Aorta (tissue), 5 donors: Measurements from ENCODE around the gene SCAP. TPM values are rescaled to one million over a fixed set of nuclear protein-coding genes. Genes with fewer than 3 reads are reported as not detected.

Experiments
- ATAC-seq: fragments of 200-7000 bp; cut with Tn5 transposase; one replicate; pipeline ENCODE4 v1.9.1; 2022; ENCODE audit warnings: moderate library complexity; ENCODE audit not compliant: low FRiP score
- DNase-seq, 2 donors: peaks; one replicate each; pipeline ENCODE4 v3.0.0-alpha.2; 2020
- H3K27ac ChIP-seq, 2 donors: one replicate each; pipeline ENCODE4 v1.5.1; 2013; ENCODE audit warnings: low read length in 2 of 2, mild to moderate bottlenecking in 2 of 2, moderate library complexity in 2 of 2, control low read depth in 1 of 2, inconsistent platforms in 1 of 2, low read depth in 1 of 2
- H3K27me3 ChIP-seq, 2 donors: one replicate each; pipeline ENCODE4 v1.6.1; 2013; ENCODE audit warnings: control low read depth in 1 of 2, low read length in 1 of 2, mild to moderate bottlenecking in 1 of 2, moderate library complexity in 1 of 2; ENCODE audit not compliant: insufficient read depth in 2 of 2, control insufficient read depth in 1 of 2
- H3K36me3 ChIP-seq, 2 donors: one replicate each; pipeline ENCODE4 v1.6.1; 2013; ENCODE audit warnings: control low read depth in 1 of 2, low read length in 1 of 2, mild to moderate bottlenecking in 1 of 2; ENCODE audit not compliant: insufficient read depth in 2 of 2, control insufficient read depth in 1 of 2
- H3K4me1 ChIP-seq, 2 donors: one replicate each; pipeline ENCODE4 v1.6.1; 2013; ENCODE audit warnings: low read length in 2 of 2, control low read depth in 1 of 2, mild to moderate bottlenecking in 1 of 2, moderate library complexity in 1 of 2; ENCODE audit not compliant: insufficient read depth in 2 of 2, control insufficient read depth in 1 of 2
- H3K4me3 ChIP-seq, 2 donors: one replicate each; pipeline ENCODE4 v1.5.1; 2013; ENCODE audit warnings: low read length in 2 of 2, control low read depth in 1 of 2, mild to moderate bottlenecking in 1 of 2
- H3K9me3 ChIP-seq: one replicate; pipeline ENCODE4 v1.6.1; 2013; ENCODE audit warnings: mild to moderate bottlenecking, low read length; ENCODE audit not compliant: control insufficient read depth
- WGBS, 2 donors: extraction: QIAGEN DNeasy Blood & Tissue Kit; methylation state at CpG; one replicate each; pipeline ENCODE4 v1.1.7; 2013; 5-methylcytosine and 5-hydroxymethylcytosine counted together
- intact Hi-C, 2 donors: fragments of 100-400 bp; cut with DNase I; formaldehyde crosslinking; loops; one replicate each; pipeline versions ENCODE4 v1.14.2 to v1.15.0; 2022
- polyA plus RNA-seq, 2 donors: library from polyadenylated mRNA; stranded (reverse); fragments of 200-250 nt; gene quantifications; one replicate each; pipeline ENCODE4 v1.2.3, GENCODE V29; 2013
- total RNA-seq, 2 donors: library from RNA; stranded (reverse); fragmentation: NEBNext Ultra II Directional; extraction: Animal tissue kit (Norgen Biotek cat#: 25700); gene quantifications; one replicate each; pipeline ENCODE4 v1.2.1, GENCODE V29; 2021
- donor health status: healthy with polysubstance abuse.
- donor health status: Bipolar disorder and iron deficiency.
- donor health status: DM: no; HTN: no; CAD: no.
- donor health status: DM: no; HTN: no; CAD: no.
- donor health status: DM: yes; HTN: yes; CAD: no.

The SCAP gene
- total and polyA plus RNA-seq, 4 donors = 13.9 to 66.1 (median 55.2) TPM

- WGBS, 2 donors = 68 to 71% methylated on average over 10 of the region's 10 CpGs
- Histone ChIP-seq H3K4me3 (no peak overlapping the region), H3K27me3 (no peaks in the 10 kb centered on the region), H3K27ac (no peak overlapping the region), H3K4me1 (no peaks in the 10 kb centered on the region), H3K9me3 (no peaks in the 10 kb centered on the region), H3K36me3 (peaks cover 0 to 14% of the 10 kb centered on the region in 2 donors)
- ATAC-seq (no peak), DNase-seq (no peak)
- intact Hi-C loops = no loop called here
These were observed 65.4 kb downstream of the SCAP start for GRCh38 chr3:47410417-47410720.

- WGBS, 2 donors = 89% methylated on average over 24 to 26 of the region's 26 CpGs
- Histone ChIP-seq H3K36me3 (peaks cover 0 to 14% of the 10 kb centered on the region in 2 donors), H3K27me3 (no peaks in the 10 kb centered on the region), H3K4me3 (no peak overlapping the region), H3K27ac (no peak overlapping the region), H3K4me1 (no peaks in the 10 kb centered on the region), H3K9me3 (no peaks in the 10 kb centered on the region)
- ATAC-seq (no peak), DNase-seq (no peak)
- intact Hi-C loops = no loop called here
These were observed 65.9 kb downstream of the SCAP start for GRCh38 chr3:47409688-47410416.

GRCh38 chr3:47409284-47409683 lies 66.5 kb downstream of the SCAP start:
- DNase-seq (no peak), ATAC-seq (no peak)
- no peaks in the 10 kb centered on the region for H3K9me3 ChIP-seq
- no peak overlapping the region for H3K4me3 ChIP-seq
- WGBS, 2 donors = 87 to 89% methylated on average over 15 of the region's 15 CpGs
- intact Hi-C loops = no loop called here
- peaks cover 0 to 14% of the 10 kb centered on the region in 2 donors for H3K36me3 ChIP-seq
- H3K27me3 ChIP-seq = no peaks in the 10 kb centered on the region
- no peaks in the 10 kb centered on the region for H3K4me1 ChIP-seq
- H3K27ac ChIP-seq = no peak overlapping the region

- intact Hi-C loops = no loop called here
- no peaks in the 10 kb centered on the region for H3K9me3 ChIP-seq
- 90 to 92% methylated on average over 15 of the region's 15 CpGs for WGBS, 2 donors
- ATAC-seq (no peak), DNase-seq (no peak)
- H3K4me3 ChIP-seq = no peak overlapping the region
- H3K27ac ChIP-seq = no peak overlapping the region
- H3K4me1 ChIP-seq = no peaks in the 10 kb centered on the region
- H3K27me3 ChIP-seq = no peaks in the 10 kb centered on the region
- H3K36me3 ChIP-seq = peaks cover 0 to 14% of the 10 kb centered on the region in 2 donors
These were observed 66.9 kb downstream of the SCAP start for GRCh38 chr3:47408839-47409229.

- Histone ChIP-seq H3K36me3 (peaks cover 0 to 12% of the 10 kb centered on the region in 2 donors), H3K9me3 (no peaks in the 10 kb centered on the region), H3K27me3 (no peaks in the 10 kb centered on the region), H3K27ac (no peak overlapping the region), H3K4me1 (no peaks in the 10 kb centered on the region), H3K4me3 (no peak overlapping the region)
- WGBS, 2 donors = 81 to 87% methylated on average over 18 of the region's 18 CpGs
- no peak for DNase-seq
- intact Hi-C loops = no loop called here
- no peak for ATAC-seq
These were observed 67.6 kb downstream of the SCAP start for GRCh38 chr3:47407896-47408838.

- H3K36me3 ChIP-seq = peaks cover 0 to 12% of the 10 kb centered on the region in 2 donors
- 90 to 93% methylated on average over 7 of the region's 7 CpGs for WGBS, 2 donors
- H3K4me1 ChIP-seq = no peaks in the 10 kb centered on the region
- intact Hi-C loops = no loop called here
- H3K27ac ChIP-seq = no peak overlapping the region
- H3K4me3 ChIP-seq = no peak overlapping the region
- ATAC-seq (no peak), DNase-seq (no peak)
- H3K27me3 ChIP-seq = no peaks in the 10 kb centered on the region
- no peaks in the 10 kb centered on the region for H3K9me3 ChIP-seq
These were observed 68.5 kb downstream of the SCAP start for GRCh38 chr3:47407237-47407636.

- Histone ChIP-seq H3K27me3 (no peaks in the 10 kb centered on the region), H3K36me3 (peaks cover 0 to 9% of the 10 kb centered on the region in 2 donors), H3K4me3 (no peak overlapping the region), H3K27ac (no peak overlapping the region), H3K9me3 (no peaks in the 10 kb centered on the region), H3K4me1 (no peaks in the 10 kb centered on the region)
- DNase-seq (no peak), ATAC-seq (no peak)
- 85% methylated on average over 8 to 9 of the region's 9 CpGs for WGBS, 2 donors
- intact Hi-C loops = no loop called here
These were observed 69.0 kb downstream of the SCAP start for GRCh38 chr3:47406762-47407149.

- Histone ChIP-seq H3K4me1 (no peaks in the 10 kb centered on the region), H3K4me3 (no peak overlapping the region), H3K36me3 (peaks cover 0 to 8% of the 10 kb centered on the region in 2 donors), H3K27ac (no peak overlapping the region), H3K9me3 (no peaks in the 10 kb centered on the region), H3K27me3 (no peaks in the 10 kb centered on the region)
- intact Hi-C loops = no loop called here
- no peak for ATAC-seq
- 89 to 90% methylated on average over 30 to 31 of the region's 31 CpGs for WGBS, 2 donors
- DNase-seq = no peak
These were observed 69.7 kb downstream of the SCAP start for GRCh38 chr3:47405820-47406761.
